Adrenal gland (tissue), 12 donors: ENCODE data around the gene LENG9. TPM values are rescaled to one million over a fixed set of nuclear protein-coding genes. Genes with fewer than 3 reads are reported as not detected.

Experiments used
- DNase-seq, 7 donors: peaks; one replicate each; pipeline ENCODE4 v3.0.0-alpha.2; 2019 to 2020
- H3K27ac ChIP-seq, 5 donors: fragments of 200-600 bp; sonication (generic) in 4 of 5; 1 replicate in 3 of 5; 2 replicates in 2 of 5; pipeline versions ENCODE4 v1.5.1 to v1.8.0; 2016 to 2020; ENCODE audit warnings: mild to moderate bottlenecking in 1 of 5
- H3K27me3 ChIP-seq: fragments of 200-600 bp; 2 replicates; pipeline ENCODE4 v1.8.0; 2021
- H3K36me3 ChIP-seq, 2 donors: fragments of 200-600 bp; replicated peaks in 1 of 2; 1 replicate in 1 of 2; 2 replicates in 1 of 2; pipeline versions ENCODE4 v1.5.1 to v1.8.0; 2018 to 2022
- H3K4me1 ChIP-seq, 2 donors: fragments of 200-600 bp; replicated peaks in 1 of 2; 1 replicate in 1 of 2; 2 replicates in 1 of 2; pipeline versions ENCODE4 v1.5.1 to v1.8.0; 2018 to 2021
- H3K4me3 ChIP-seq, 4 donors: fragments of 200-600 bp; sonication (generic) in 3 of 4; one replicate each; pipeline ENCODE4 v1.5.1; 2016 to 2018
- H3K9me3 ChIP-seq, 3 donors: fragments of 200-600 bp; sonication (generic) in 1 of 3; replicated peaks in 1 of 3; 1 replicate in 2 of 3; 2 replicates in 1 of 3; pipeline versions ENCODE4 v1.5.1 to v1.8.0; 2016 to 2021
- POLR2A ChIP-seq, 2 donors: fragments of 450-650 bp; IDR thresholded peaks; one replicate each; pipeline ENCODE4 v1.6.1; 2017; ENCODE audit warnings: antibody characterized with exemption in 2 of 2, mild to moderate bottlenecking in 2 of 2, moderate library complexity in 1 of 2
- WGBS, 4 donors: extraction: QIAGEN DNeasy Blood & Tissue Kit in 2 of 4; methylation state at CpG; one replicate each; pipeline versions ENCODE4 v1.1.5 to v1.1.7; 2013 to 2017; 5-methylcytosine and 5-hydroxymethylcytosine counted together
- intact Hi-C, 2 donors: fragments of 100-400 bp; cut with DNase I; formaldehyde crosslinking; loops; one replicate each; pipeline versions ENCODE4 v1.14.1 to v1.15.0; 2022 to 2023
- polyA plus RNA-seq, 3 donors: library from polyadenylated mRNA; stranded (reverse); fragments of 200-250 nt in 2 of 3; fragments of 350-450 nt in 1 of 3; fragmentation: Illumina TruSeq in 1 of 3; extraction: RNeasy Lipid Tissue Mini Kit (QIAGEN cat#74804) in 1 of 3; gene quantifications; one replicate each; pipeline ENCODE4 v1.2.3, GENCODE V29; 2013 to 2014
- total RNA-seq, 9 donors: library from RNA; depleted of rRNA in 4 of 9; stranded (reverse); fragments of >200 nt in 4 of 9; fragments of 120-200 nt in 1 of 9; fragmentation: NEBNext Ultra II Directional in 1 of 9; extraction: Animal tissue kit (Norgen Biotek cat#: 25700) in 1 of 9; gene quantifications; one replicate each; pipeline versions ENCODE4 v1.1.0 to v1.2.4, GENCODE V29; 2013 to 2023
- TF ChIP-seq, protein P1 (sequence below), 6 experiments: fragments of 450-650 bp in 4 of 6; fragments of 200-600 bp in 2 of 6; sonication (generic) in 1 of 6; IDR thresholded peaks; 1 replicate in 5 of 6; 2 replicates in 1 of 6; pipeline versions ENCODE4 v1.5.1 to v1.8.0; 2016 to 2021; ENCODE audit warnings: antibody characterized with exemption in 6 of 6, mild to moderate bottlenecking in 2 of 6, moderate library complexity in 1 of 6
- donor health status: healthy with polysubstance abuse.
- donor health status: Bipolar disorder and iron deficiency.
- donor health status: DM: yes; HTN: yes; CAD: no.
- donor health status: DM: no; HTN: no; CAD: no.
- donor health status: DM: no; HTN: no; CAD: no.
- donor health status: DM: yes; HTN: yes; CAD: no.

Gene LENG9
- total and polyA plus RNA-seq, 12 donors = 1.3 to 15.3 (median 7.8) TPM

DNA sequence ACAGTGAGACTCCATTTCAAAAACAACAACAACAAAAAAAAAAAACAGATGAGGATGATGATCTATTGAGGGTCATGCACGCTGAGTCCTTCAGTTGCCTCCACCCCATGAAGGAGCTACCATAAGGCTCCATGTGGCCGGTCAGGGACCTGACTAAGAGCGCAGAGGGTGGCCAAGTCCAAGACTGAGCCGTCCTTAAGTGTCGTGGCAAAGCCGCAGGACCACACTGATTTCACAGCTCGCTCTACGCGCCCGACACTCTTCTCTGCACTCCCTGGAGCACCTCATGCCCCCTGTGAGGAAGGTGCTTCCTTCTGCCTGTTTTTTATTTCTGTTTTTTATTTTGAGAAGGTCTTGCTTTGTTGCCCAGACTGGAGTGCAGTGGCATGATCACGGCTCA, 36.0 kb downstream of the LENG9 start:
- H3K9me3 ChIP-seq = no peaks in the 10 kb centered on the region
- peaks cover 3 to 8% of the 10 kb centered on the region in 2 donors for H3K4me1 ChIP-seq
- H3K36me3 ChIP-seq = no peaks in the 10 kb centered on the region
- no peak overlapping the region for H3K27ac ChIP-seq
- no peak overlapping the region for H3K4me3 ChIP-seq
- peaks cover 18% of the 10 kb centered on the region for H3K27me3 ChIP-seq
- WGBS, 4 donors = 84 to 89% (median 84%) methylated on average over 11 of the region's 11 CpGs
- no peak for DNase-seq
- TF ChIP-seq POLR2A (IDR thresholded peaks at IDR 0.05) = no peak
- TF ChIP-seq, protein P1, sequence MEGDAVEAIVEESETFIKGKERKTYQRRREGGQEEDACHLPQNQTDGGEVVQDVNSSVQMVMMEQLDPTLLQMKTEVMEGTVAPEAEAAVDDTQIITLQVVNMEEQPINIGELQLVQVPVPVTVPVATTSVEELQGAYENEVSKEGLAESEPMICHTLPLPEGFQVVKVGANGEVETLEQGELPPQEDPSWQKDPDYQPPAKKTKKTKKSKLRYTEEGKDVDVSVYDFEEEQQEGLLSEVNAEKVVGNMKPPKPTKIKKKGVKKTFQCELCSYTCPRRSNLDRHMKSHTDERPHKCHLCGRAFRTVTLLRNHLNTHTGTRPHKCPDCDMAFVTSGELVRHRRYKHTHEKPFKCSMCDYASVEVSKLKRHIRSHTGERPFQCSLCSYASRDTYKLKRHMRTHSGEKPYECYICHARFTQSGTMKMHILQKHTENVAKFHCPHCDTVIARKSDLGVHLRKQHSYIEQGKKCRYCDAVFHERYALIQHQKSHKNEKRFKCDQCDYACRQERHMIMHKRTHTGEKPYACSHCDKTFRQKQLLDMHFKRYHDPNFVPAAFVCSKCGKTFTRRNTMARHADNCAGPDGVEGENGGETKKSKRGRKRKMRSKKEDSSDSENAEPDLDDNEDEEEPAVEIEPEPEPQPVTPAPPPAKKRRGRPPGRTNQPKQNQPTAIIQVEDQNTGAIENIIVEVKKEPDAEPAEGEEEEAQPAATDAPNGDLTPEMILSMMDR (IDR thresholded peaks at IDR 0.05) = no peak
- intact Hi-C loops = no loop called here

DNA sequence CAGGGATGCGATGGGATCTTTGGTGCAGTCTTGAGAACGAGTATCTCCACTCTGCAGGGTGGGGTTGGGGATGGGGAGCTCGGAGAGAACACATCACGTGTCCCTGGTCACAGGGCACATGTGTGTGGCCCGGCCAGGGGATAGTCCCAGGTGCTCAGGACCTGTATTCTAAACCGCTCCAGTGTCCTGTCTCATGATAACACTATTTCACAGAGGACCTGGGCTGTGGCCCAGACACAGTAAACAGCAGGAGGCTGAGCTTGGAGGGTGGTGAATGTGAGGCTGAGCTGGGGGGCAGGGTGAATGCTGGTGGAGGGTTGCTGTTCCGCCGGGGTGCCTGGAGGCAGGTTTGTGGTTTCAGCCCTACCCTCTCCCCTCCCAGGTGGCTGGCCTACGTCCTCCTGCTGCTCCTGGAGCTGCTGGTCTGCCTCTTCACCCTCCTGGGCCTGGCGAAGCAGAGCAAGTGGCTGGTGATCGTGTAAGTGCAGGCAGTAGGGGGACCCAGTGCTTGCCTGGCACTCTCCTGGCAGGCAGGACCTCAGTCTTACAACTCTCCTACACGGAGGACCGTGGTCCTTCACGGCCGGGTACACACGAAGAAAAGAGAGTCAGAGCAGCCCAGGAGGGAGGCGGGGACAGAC, 37.2 kb downstream of the LENG9 start:
- no peak overlapping the region for H3K27ac ChIP-seq
- no peaks in the 10 kb centered on the region for H3K36me3 ChIP-seq
- peaks cover 18% of the 10 kb centered on the region for H3K27me3 ChIP-seq
- H3K9me3 ChIP-seq = no peaks in the 10 kb centered on the region
- peaks cover 3 to 8% of the 10 kb centered on the region in 2 donors for H3K4me1 ChIP-seq
- no peak for DNase-seq
- H3K4me3 ChIP-seq = no peak overlapping the region
- intact Hi-C loops = no loop called here
- 59 to 69% (median 65%) methylated on average over 12 to 17 of the region's 17 CpGs for WGBS, 4 donors
- no peak for TF ChIP-seq POLR2A (IDR thresholded peaks at IDR 0.05)
- TF ChIP-seq, protein P1 (IDR thresholded peaks at IDR 0.05) = no peak

DNA sequence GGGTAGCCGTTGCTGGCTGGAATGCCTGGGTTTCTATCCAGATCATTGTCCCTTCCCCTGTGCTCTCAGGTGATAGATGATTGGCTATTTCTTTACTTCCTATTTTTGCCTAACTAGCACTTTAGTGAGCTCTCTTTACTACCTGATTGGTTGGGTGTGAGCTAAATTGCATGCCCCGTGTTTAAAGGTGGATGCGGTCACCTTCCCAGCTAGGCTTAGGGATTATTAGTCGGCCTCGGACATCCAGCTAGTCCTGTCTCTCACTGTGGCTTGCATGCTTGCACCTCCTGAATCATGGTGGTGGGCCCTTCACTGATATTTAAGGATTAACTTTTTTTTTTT, 38.2 kb downstream of the LENG9 start:
- 63 to 71% (median 68%) methylated on average over 5 of the region's 5 CpGs for WGBS, 4 donors
- Histone ChIP-seq H3K9me3 (no peaks in the 10 kb centered on the region), H3K27me3 (peaks cover 20% of the 10 kb centered on the region), H3K27ac (no peak overlapping the region), H3K4me1 (no peaks in the 10 kb centered on the region), H3K4me3 (no peak overlapping the region), H3K36me3 (no peaks in the 10 kb centered on the region)
- intact Hi-C loops = no loop called here
- no peak for DNase-seq
- TF ChIP-seq POLR2A (IDR thresholded peaks at IDR 0.05) = no peak
- TF ChIP-seq, protein P1 (IDR thresholded peaks at IDR 0.05) = no peak

DNA sequence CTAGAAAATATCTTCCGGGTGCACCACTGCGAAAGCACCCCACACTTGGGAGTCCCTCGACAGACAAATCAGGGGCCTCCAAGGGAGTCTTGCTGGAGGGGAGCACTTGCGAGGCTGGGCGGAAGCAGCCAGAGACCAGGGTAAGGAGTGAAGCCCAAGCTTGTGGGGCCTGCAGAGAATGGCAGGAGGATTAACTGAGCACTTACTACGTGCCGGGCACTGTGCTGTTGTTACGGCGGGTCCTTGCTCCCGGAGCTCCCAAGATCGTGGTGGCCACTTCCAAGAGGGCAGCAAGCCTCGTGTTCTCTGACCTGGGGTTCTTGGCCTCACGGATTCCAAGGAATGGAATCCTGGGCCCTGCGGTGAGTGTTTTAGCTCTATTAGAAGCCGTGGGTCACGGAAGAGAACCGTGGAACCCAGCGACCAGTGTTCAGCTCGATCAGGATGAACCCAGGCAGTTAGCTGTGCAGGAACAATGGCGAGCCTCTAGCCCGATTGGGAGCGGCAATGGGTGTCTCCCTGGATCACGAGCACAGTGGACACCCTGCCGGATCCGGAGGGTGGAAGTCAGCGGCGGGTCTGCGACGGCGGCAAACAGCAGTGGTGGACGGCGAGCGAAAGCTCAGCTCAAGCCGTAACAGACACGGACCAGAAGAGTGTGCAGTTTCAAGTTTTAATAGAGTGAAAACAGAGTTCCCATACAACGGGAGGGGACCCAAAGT, 38.8 kb downstream of the LENG9 start:
- no peaks in the 10 kb centered on the region for H3K9me3 ChIP-seq
- H3K27me3 ChIP-seq = peaks cover 15% of the 10 kb centered on the region
- 85 to 89% (median 87%) methylated on average over 34 to 36 of the region's 36 CpGs for WGBS, 4 donors
- H3K27ac ChIP-seq = no peak overlapping the region
- intact Hi-C loops = no loop called here
- TF ChIP-seq POLR2A (IDR thresholded peaks at IDR 0.05) = no peak
- no peaks in the 10 kb centered on the region for H3K4me1 ChIP-seq
- DNase-seq = no peak
- H3K4me3 ChIP-seq = no peak overlapping the region
- no peaks in the 10 kb centered on the region for H3K36me3 ChIP-seq
